CD14-positive monocyte (primary cell): ENCODE data around the gene CALD1. TPM values are rescaled to one million over a fixed set of nuclear protein-coding genes. Genes with fewer than 3 reads are reported as not detected.

Source experiments
- DNase-seq, 3 donors: peaks; one replicate each; pipeline ENCODE4 v3.0.0-alpha.2; 2011 to 2022
- H2AFZ ChIP-seq: 2 replicates; pipeline ENCODE4 v1.6.0; 2012; ENCODE audit warnings: mild to moderate bottlenecking, low read depth, low read length, inconsistent platforms; ENCODE audit not compliant: insufficient read depth, poor library complexity, severe bottlenecking
- H3K27ac ChIP-seq, 2 donors: 1 replicate in 1 of 2; 2 replicates in 1 of 2; pipeline ENCODE4 v1.5.1; 2012 to 2013; ENCODE audit warnings: low read length in 2 of 2, control low read depth in 1 of 2, inconsistent platforms in 1 of 2, low read depth in 1 of 2, mild to moderate bottlenecking in 1 of 2
- H3K27me3 ChIP-seq, 2 donors: one replicate each; pipeline versions ENCODE4 v1.6.0 to v1.6.1; 2011 to 2013; ENCODE audit warnings: low read length in 2 of 2; ENCODE audit not compliant: control insufficient read depth in 2 of 2, insufficient read depth in 2 of 2
- H3K36me3 ChIP-seq, 2 donors: replicated peaks in 1 of 2; 1 replicate in 1 of 2; 2 replicates in 1 of 2; pipeline versions ENCODE4 v1.5.1 to v1.6.1; 2012 to 2013; ENCODE audit warnings: low read length in 2 of 2, control low read depth in 1 of 2, inconsistent platforms in 1 of 2, mild to moderate bottlenecking in 1 of 2; ENCODE audit not compliant: insufficient read depth in 2 of 2, control insufficient read depth in 1 of 2
- H3K4me1 ChIP-seq, 2 donors: 1 replicate in 1 of 2; 2 replicates in 1 of 2; pipeline versions ENCODE4 v1.5.1 to v1.6.1; 2012 to 2013; ENCODE audit warnings: low read length in 2 of 2, control low read depth in 1 of 2, inconsistent platforms in 1 of 2, mild to moderate bottlenecking in 1 of 2, moderate library complexity in 1 of 2; ENCODE audit not compliant: insufficient read depth in 2 of 2, control insufficient read depth in 1 of 2
- H3K4me2 ChIP-seq: replicated peaks from 2 replicates; pipeline ENCODE3; 2012; ENCODE audit warnings: low read length, moderate library complexity, mild to moderate bottlenecking; ENCODE audit not compliant: poor library complexity, severe bottlenecking; ENCODE audit errors: extremely low read depth
- H3K4me3 ChIP-seq, 3 experiments: fragments of 200-600 bp in 1 of 3; sonication (generic) in 1 of 3; replicated peaks in 1 of 3; 1 replicate in 2 of 3; 2 replicates in 1 of 3; pipeline ENCODE4 v1.5.1; 2011 to 2013; ENCODE audit warnings: low read length in 3 of 3, mild to moderate bottlenecking in 3 of 3, control low read depth in 2 of 3, low read depth in 2 of 3, inconsistent platforms in 1 of 3, moderate library complexity in 1 of 3
- H3K79me2 ChIP-seq: 2 replicates; pipeline ENCODE4 v1.6.0; 2012; ENCODE audit warnings: mild to moderate bottlenecking, control low read depth, inconsistent platforms, low read length, moderate library complexity; ENCODE audit not compliant: insufficient read depth
- H3K9ac ChIP-seq: 2 replicates; pipeline ENCODE4 v1.6.0; 2017; ENCODE audit warnings: low read length, mild to moderate bottlenecking; ENCODE audit not compliant: insufficient read depth, poor library complexity, severe bottlenecking
- H3K9me3 ChIP-seq, 2 donors: replicated peaks in 1 of 2; 1 replicate in 1 of 2; 2 replicates in 1 of 2; pipeline versions ENCODE4 v1.5.1 to v1.6.1; 2012 to 2013; ENCODE audit warnings: low read length in 2 of 2, control low read depth in 1 of 2; ENCODE audit not compliant: control insufficient read depth in 1 of 2, insufficient read depth in 1 of 2
- H4K20me1 ChIP-seq: 2 replicates; pipeline ENCODE4 v1.6.0; 2012; ENCODE audit warnings: mild to moderate bottlenecking, low read length, control low read depth, moderate library complexity; ENCODE audit not compliant: insufficient read depth
- H3K27ac Mint-ChIP-seq, 7 donors: one replicate each; pipeline ENCODE4 v1.8.0; 2020; ENCODE audit warnings: mild to moderate bottlenecking in 7 of 7, mixed read lengths in 7 of 7, moderate library complexity in 6 of 7, inconsistent platforms in 2 of 7
- H3K27me3 Mint-ChIP-seq, 3 donors: one replicate each; pipeline ENCODE4 v1.8.0; 2021 to 2022; ENCODE audit warnings: low read depth in 3 of 3, mild to moderate bottlenecking in 3 of 3, mixed read lengths in 3 of 3, moderate library complexity in 3 of 3, inconsistent platforms in 1 of 3
- H3K36me3 Mint-ChIP-seq, 2 donors: one replicate each; pipeline ENCODE4 v1.8.0; 2020; ENCODE audit warnings: mixed read lengths in 2 of 2, inconsistent platforms in 1 of 2, mild to moderate bottlenecking in 1 of 2
- H3K4me1 Mint-ChIP-seq: one replicate; pipeline ENCODE4 v1.8.0; 2020; ENCODE audit warnings: mild to moderate bottlenecking, mixed read lengths
- H3K4me3 Mint-ChIP-seq, 2 donors: one replicate each; pipeline ENCODE4 v1.8.0; 2020; ENCODE audit warnings: mild to moderate bottlenecking in 2 of 2, mixed read lengths in 2 of 2, moderate library complexity in 1 of 2
- H3K9me3 Mint-ChIP-seq, 7 donors: one replicate each; pipeline ENCODE4 v1.8.0; 2020 to 2022; ENCODE audit warnings: mixed read lengths in 7 of 7, mild to moderate bottlenecking in 6 of 7, moderate library complexity in 6 of 7, inconsistent platforms in 2 of 7
- CTCF ChIP-seq: fragments of 200-600 bp; IDR thresholded peaks from one replicate; pipeline ENCODE4 v1.8.0; 2022; ENCODE audit warnings: antibody characterized with exemption, mild to moderate bottlenecking
- WGBS: methylation state at CpG from one replicate; pipeline ENCODE4 v1.1.5; 2013; ENCODE audit warnings: missing lambda C conversion rate; ENCODE audit not compliant: insufficient coverage; 5-methylcytosine and 5-hydroxymethylcytosine counted together
- intact Hi-C, 2 donors: fragments of 100-400 bp; cut with micrococcal nuclease; formaldehyde crosslinking; loops; one replicate each; pipeline versions ENCODE4 v1.15.0 to v1.15.1; 2023
- polyA plus RNA-seq, 3 donors: library from polyadenylated mRNA; depleted of rRNA in 1 of 3; unstranded in 2 of 3; stranded (reverse) in 1 of 3; fragments of 300-500 nt in 2 of 3; fragments of >200 nt in 1 of 3; fragmentation: Illumina TruSeq in 2 of 3; gene quantifications; 1 replicate in 2 of 3; 2 replicates in 1 of 3; pipeline ENCODE4 v1.2.3, GENCODE V29; 2012 to 2021

CALD1 gene
- polyA plus RNA-seq, 3 donors: 0.18 TPM; not detected in 2

- Histone ChIP-seq H3K4me1 (no peaks in the 10 kb centered on the region), H3K36me3 (no peaks in the 10 kb centered on the region), H3K9me3 (peaks cover 0 to 5% of the 10 kb centered on the region in 2 donors), H3K4me3 (no peak overlapping the region), H3K27ac (no peak overlapping the region), H3K79me2 (no peaks in the 10 kb centered on the region), H2AFZ (no peak overlapping the region), H4K20me1 (no peaks in the 10 kb centered on the region), H3K4me2 (no peak overlapping the region), H3K9ac (no peak overlapping the region), H3K27me3 (no peaks in the 10 kb centered on the region)
- no CpG with 5 or more reads among the region's 1 CpG for WGBS
- no peak for DNase-seq
- H3K4me3 Mint-ChIP-seq: no peak overlapping the region
- intact Hi-C loops: no loop called here
- H3K36me3 Mint-ChIP-seq: no peaks in the 10 kb centered on the region
- no peaks in the 10 kb centered on the region for H3K4me1 Mint-ChIP-seq
- peaks cover 0 to 2% (median 2%) of the 10 kb centered on the region in 3 donors for H3K27me3 Mint-ChIP-seq
- H3K9me3 Mint-ChIP-seq: peaks cover 6 to 14% (median 8%) of the 10 kb centered on the region in 7 donors
- no peak overlapping the region for H3K27ac Mint-ChIP-seq
- no peak for TF ChIP-seq CTCF
Observed at GRCh38 chr7:134926396-134926795, 147.0 kb downstream of the CALD1 start.

GRCh38 chr7:134927076-134927475, 147.6 kb downstream of the CALD1 start:
- H3K36me3 ChIP-seq: no peaks in the 10 kb centered on the region
- H3K4me1 ChIP-seq: no peaks in the 10 kb centered on the region
- Mint-ChIP-seq H3K27me3 (peaks cover 0 to 2% (median 2%) of the 10 kb centered on the region in 3 donors), H3K4me1 (no peaks in the 10 kb centered on the region), H3K36me3 (no peaks in the 10 kb centered on the region), H3K4me3 (no peak overlapping the region), H3K27ac (no peak overlapping the region), H3K9me3 (peaks cover 6 to 14% (median 8%) of the 10 kb centered on the region in 7 donors)
- WGBS: no CpG with 5 or more reads among the region's 2 CpGs
- intact Hi-C loops: no loop called here
- H3K9ac ChIP-seq: no peak overlapping the region
- H3K27ac ChIP-seq: no peak overlapping the region
- H3K79me2 ChIP-seq: no peaks in the 10 kb centered on the region
- no peaks in the 10 kb centered on the region for H4K20me1 ChIP-seq
- H3K27me3 ChIP-seq: no peaks in the 10 kb centered on the region
- peaks cover 0 to 5% of the 10 kb centered on the region in 2 donors for H3K9me3 ChIP-seq
- TF ChIP-seq CTCF: no peak
- no peak overlapping the region for H2AFZ ChIP-seq
- no peak for DNase-seq
- H3K4me2 ChIP-seq: no peak overlapping the region
- H3K4me3 ChIP-seq: no peak overlapping the region
